Mucosa of descending colon (tissue), 3 donors: ENCODE results near the gene WLS. TPM values are rescaled to one million over a fixed set of nuclear protein-coding genes. Genes with fewer than 3 reads are reported as not detected.

Experiments
- ATAC-seq: fragments of 200-7000 bp; cut with Tn5 transposase; one replicate; pipeline ENCODE4 v1.9.1; 2020; ENCODE audit warnings: mild to moderate bottlenecking, moderate library complexity
- DNase-seq, 3 donors: peaks; one replicate each; pipeline ENCODE4 v3.0.0-alpha.2; 2020
- H3K36me3 ChIP-seq: fragments of 200-600 bp; one replicate; pipeline ENCODE4 v1.8.0; 2021; ENCODE audit warnings: low read depth, mild to moderate bottlenecking
- H3K4me1 ChIP-seq: fragments of 200-600 bp; one replicate; pipeline ENCODE4 v1.8.0; 2021; ENCODE audit warnings: low read depth, mild to moderate bottlenecking
- H3K4me3 ChIP-seq: fragments of 200-600 bp; one replicate; pipeline ENCODE4 v1.8.0; 2021; ENCODE audit warnings: mild to moderate bottlenecking
- H3K9me3 ChIP-seq: fragments of 200-600 bp; one replicate; pipeline ENCODE4 v1.8.0; 2021; ENCODE audit warnings: mild to moderate bottlenecking
- intact Hi-C, 2 donors: fragments of 100-400 bp; cut with DNase I in 1 of 2; cut with micrococcal nuclease in 1 of 2; formaldehyde crosslinking; loops; one replicate each; pipeline versions ENCODE4 v1.11.0 to v1.11.1; 2022; cut with DNase I, micrococcal nuclease
- total RNA-seq, 3 donors: library from RNA; stranded (reverse); fragmentation: NEBNext Ultra II Directional in 2 of 3; extraction: Animal tissue kit (Norgen Biotek cat#: 25700) in 2 of 3; gene quantifications; one replicate each; pipeline versions ENCODE4 v1.2.1 to v1.2.4, GENCODE V29; 2021 to 2023
- TF ChIP-seq, protein P1 (sequence below): fragments of 200-600 bp; IDR thresholded peaks from one replicate; pipeline ENCODE4 v1.8.0; 2022; ENCODE audit warnings: antibody characterized with exemption, mild to moderate bottlenecking
- donor health status: DM: no; HTN: no; CAD: no; lungs with moderate emphysema.
- donor health status: DM: no; HTN: no; CAD: no.
- donor health status: DM: no; HTN: yes; CAD: no.

WLS gene
- total RNA-seq, 3 donors from 2014 or later: 100 to 182 (median 118) TPM

DNA sequence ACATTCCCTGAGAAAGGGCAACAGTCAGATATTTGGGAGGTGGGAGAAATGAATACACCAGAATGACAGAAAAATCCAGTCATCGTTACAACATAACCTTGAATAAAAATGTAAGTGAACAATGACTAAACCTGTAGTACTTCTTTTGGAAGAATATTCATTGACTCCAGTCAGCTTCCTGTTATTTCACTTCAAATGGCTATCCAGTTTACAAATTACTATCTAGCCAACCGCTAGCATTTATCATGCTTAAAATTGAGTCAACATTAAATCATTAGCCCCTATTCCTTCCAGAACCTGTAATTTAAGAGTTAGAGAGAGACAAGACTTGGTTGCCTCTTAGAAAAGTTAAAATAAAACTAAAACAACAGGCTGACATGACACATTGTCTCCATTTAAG is 33.6 kb downstream of the WLS start:
- DNase-seq (no peak), ATAC-seq (no peak)
- H3K4me3 ChIP-seq: no peak overlapping the region
- no peaks in the 10 kb centered on the region for H3K36me3 ChIP-seq
- intact Hi-C loops: no loop called here
- H3K4me1 ChIP-seq: peaks cover 38% of the 10 kb centered on the region
- TF ChIP-seq, protein P1, sequence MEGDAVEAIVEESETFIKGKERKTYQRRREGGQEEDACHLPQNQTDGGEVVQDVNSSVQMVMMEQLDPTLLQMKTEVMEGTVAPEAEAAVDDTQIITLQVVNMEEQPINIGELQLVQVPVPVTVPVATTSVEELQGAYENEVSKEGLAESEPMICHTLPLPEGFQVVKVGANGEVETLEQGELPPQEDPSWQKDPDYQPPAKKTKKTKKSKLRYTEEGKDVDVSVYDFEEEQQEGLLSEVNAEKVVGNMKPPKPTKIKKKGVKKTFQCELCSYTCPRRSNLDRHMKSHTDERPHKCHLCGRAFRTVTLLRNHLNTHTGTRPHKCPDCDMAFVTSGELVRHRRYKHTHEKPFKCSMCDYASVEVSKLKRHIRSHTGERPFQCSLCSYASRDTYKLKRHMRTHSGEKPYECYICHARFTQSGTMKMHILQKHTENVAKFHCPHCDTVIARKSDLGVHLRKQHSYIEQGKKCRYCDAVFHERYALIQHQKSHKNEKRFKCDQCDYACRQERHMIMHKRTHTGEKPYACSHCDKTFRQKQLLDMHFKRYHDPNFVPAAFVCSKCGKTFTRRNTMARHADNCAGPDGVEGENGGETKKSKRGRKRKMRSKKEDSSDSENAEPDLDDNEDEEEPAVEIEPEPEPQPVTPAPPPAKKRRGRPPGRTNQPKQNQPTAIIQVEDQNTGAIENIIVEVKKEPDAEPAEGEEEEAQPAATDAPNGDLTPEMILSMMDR: no peak
- H3K9me3 ChIP-seq: no peaks in the 10 kb centered on the region

- no peaks in the 10 kb centered on the region for H3K36me3 ChIP-seq
- H3K4me3 ChIP-seq: no peak overlapping the region
- no peaks in the 10 kb centered on the region for H3K9me3 ChIP-seq
- intact Hi-C loops: no loop called here
- ATAC-seq (peak; percentile 89), DNase-seq (no peak)
- TF ChIP-seq, protein P1: no peak
- H3K4me1 ChIP-seq: peaks cover 38% of the 10 kb centered on the region
Observed at GRCh38 chr1:68197891-68198290, 34.4 kb downstream of the WLS start.

- Histone ChIP-seq H3K4me1 (peaks cover 38% of the 10 kb centered on the region), H3K9me3 (no peaks in the 10 kb centered on the region), H3K36me3 (no peaks in the 10 kb centered on the region), H3K4me3 (no peak overlapping the region)
- TF ChIP-seq, protein P1: no peak
- ATAC-seq (no peak), DNase-seq (no peak)
- intact Hi-C loops: no loop called here
Observed at GRCh38 chr1:68197461-68197860, 34.9 kb downstream of the WLS start.

DNA sequence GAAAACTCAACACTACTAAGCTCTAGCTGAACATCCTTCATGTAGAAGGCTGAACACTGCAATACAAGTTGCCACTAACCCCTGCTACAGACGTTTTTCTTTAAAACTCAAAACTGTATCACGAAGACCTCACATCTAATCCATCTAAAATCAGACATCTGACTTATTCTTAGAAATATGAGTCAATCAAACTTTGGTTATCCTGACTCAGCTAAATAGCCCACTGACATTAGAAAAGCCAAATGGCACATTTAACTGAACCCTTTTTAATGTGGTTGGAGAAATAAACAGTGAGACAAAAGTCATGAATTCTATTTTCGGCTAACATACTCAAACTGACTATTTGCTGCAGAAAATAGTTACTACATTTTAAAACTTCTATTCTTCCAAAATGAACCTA is 35.6 kb downstream of the WLS start:
- no peaks in the 10 kb centered on the region for H3K36me3 ChIP-seq
- intact Hi-C loops: no loop called here
- no peak overlapping the region for H3K4me3 ChIP-seq
- TF ChIP-seq, protein P1: no peak
- DNase-seq: no peak
- peaks cover 38% of the 10 kb centered on the region for H3K4me1 ChIP-seq
- no peak for ATAC-seq
- H3K9me3 ChIP-seq: no peaks in the 10 kb centered on the region

DNA sequence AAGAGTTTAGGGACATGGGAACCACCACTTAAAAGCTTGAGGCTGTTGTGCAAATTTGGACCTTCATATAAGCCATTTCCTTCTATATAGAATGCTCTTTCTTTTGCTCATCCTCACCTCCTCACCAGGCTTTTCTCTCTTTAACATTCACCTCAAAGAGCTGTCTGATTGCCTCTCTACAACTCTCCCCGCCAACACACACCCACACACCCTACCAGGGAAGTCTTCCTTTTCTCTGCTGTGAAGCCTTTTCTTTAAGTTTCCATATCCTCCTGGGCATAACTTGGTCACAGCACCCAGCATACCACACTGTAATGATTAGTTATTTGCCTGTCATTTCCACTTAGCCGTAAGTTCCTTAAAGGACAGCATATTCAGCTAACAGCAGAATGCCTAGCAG is 40.6 kb downstream of the WLS start:
- DNase-seq (no peak), ATAC-seq (no peak)
- TF ChIP-seq, protein P1: no peak
- H3K4me3 ChIP-seq: no peak overlapping the region
- H3K36me3 ChIP-seq: no peaks in the 10 kb centered on the region
- intact Hi-C loops: no loop called here
- no peaks in the 10 kb centered on the region for H3K9me3 ChIP-seq
- H3K4me1 ChIP-seq: peaks cover 5% of the 10 kb centered on the region
